ENCODE measurements around the gene PPP2R2D. TPM values are rescaled to one million over a fixed set of nuclear protein-coding genes. Genes with fewer than 3 reads are reported as not detected.

The PPP2R2D gene
- total RNA-seq, 1 donor from 2014 or later, result 34.0 TPM

DNA sequence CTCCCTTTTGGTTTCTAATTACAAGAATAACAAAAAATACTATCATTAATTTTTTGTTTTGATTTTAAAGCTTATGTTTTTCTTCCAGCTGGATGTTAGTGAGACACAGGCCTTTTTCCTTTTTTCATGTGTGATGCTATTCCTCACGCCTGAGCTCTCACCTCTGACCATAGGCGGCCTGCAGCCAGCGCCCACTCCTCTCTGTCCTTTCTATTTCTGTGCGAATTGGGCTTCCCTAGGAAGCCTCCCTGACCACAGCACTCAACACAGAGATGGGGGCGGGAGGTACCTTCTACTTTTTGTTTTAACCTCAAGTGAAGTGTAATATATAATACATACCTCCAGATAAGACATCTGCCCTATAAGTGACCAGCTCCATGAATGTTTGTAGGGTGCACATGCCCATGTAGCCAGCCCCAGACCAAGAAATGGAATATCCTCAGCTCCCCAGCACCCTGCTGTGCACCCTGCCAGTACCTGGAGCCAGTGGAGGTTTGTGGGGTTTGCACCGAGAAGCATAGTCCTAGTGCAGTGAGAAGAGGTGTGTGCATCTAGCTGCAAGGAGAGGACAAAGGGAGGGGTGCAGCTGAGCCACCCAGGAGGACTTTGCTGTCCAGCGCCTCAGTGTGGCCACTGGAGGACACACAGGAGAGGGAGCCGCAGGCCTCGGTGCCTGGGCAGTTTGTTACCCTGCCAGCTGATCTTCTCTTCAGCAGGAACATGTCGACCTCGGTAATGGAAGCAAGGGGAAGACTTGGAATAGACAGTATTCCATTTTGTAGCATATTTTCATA, 42.4 kb downstream of the PPP2R2D start:
- Mint-ChIP-seq H3K27ac (peak overlapping the region; percentile 25), H3K4me3 (no peak overlapping the region), H3K36me3 (peaks cover 55% of the 10 kb centered on the region), H3K9me3 (no peaks in the 10 kb centered on the region), H3K4me1 (peaks cover 2% of the 10 kb centered on the region), H3K27me3 (ENCODE audit: low read depth) (no peaks in the 10 kb centered on the region)
- TF ChIP-seq, protein P1, sequence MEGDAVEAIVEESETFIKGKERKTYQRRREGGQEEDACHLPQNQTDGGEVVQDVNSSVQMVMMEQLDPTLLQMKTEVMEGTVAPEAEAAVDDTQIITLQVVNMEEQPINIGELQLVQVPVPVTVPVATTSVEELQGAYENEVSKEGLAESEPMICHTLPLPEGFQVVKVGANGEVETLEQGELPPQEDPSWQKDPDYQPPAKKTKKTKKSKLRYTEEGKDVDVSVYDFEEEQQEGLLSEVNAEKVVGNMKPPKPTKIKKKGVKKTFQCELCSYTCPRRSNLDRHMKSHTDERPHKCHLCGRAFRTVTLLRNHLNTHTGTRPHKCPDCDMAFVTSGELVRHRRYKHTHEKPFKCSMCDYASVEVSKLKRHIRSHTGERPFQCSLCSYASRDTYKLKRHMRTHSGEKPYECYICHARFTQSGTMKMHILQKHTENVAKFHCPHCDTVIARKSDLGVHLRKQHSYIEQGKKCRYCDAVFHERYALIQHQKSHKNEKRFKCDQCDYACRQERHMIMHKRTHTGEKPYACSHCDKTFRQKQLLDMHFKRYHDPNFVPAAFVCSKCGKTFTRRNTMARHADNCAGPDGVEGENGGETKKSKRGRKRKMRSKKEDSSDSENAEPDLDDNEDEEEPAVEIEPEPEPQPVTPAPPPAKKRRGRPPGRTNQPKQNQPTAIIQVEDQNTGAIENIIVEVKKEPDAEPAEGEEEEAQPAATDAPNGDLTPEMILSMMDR (IDR thresholded peaks at IDR 0.05; ENCODE audit: unreplicated experiment), result no peak
- DNase-seq (ENCODE audit: low spot score in 2 of 2, unreplicated experiment in 2 of 2), result no peak

DNA sequence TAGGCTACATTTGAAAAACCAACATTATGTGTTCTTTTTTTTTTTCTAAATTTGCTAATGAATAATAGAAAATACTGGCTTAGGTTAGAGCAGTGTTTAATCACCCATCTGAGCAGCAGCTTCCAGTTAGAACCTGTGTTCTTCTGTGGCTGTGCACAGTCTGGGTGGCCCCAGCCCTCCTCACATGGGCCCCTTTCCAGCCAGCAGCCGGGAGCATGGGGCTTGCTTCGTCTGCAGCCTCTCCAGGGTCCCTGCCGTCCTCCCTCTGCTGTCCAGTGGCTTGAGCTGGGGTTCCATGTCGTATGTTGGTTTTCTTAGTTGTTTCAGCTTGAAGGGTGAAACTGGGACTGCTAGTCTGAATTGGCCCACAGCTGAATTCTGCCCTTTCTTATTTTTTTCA, 43.6 kb downstream of the PPP2R2D start:
- Mint-ChIP-seq H3K36me3 (peaks cover 61% of the 10 kb centered on the region), H3K4me1 (peaks cover 2% of the 10 kb centered on the region), H3K4me3 (no peak overlapping the region), H3K27me3 (ENCODE audit: low read depth) (no peaks in the 10 kb centered on the region), H3K27ac (peak overlapping the region; percentile 50), H3K9me3 (no peaks in the 10 kb centered on the region)
- TF ChIP-seq, protein P1 (IDR thresholded peaks at IDR 0.05; ENCODE audit: unreplicated experiment), result no peak
- DNase-seq (ENCODE audit: low spot score in 2 of 2, unreplicated experiment in 2 of 2), result no peak

DNA sequence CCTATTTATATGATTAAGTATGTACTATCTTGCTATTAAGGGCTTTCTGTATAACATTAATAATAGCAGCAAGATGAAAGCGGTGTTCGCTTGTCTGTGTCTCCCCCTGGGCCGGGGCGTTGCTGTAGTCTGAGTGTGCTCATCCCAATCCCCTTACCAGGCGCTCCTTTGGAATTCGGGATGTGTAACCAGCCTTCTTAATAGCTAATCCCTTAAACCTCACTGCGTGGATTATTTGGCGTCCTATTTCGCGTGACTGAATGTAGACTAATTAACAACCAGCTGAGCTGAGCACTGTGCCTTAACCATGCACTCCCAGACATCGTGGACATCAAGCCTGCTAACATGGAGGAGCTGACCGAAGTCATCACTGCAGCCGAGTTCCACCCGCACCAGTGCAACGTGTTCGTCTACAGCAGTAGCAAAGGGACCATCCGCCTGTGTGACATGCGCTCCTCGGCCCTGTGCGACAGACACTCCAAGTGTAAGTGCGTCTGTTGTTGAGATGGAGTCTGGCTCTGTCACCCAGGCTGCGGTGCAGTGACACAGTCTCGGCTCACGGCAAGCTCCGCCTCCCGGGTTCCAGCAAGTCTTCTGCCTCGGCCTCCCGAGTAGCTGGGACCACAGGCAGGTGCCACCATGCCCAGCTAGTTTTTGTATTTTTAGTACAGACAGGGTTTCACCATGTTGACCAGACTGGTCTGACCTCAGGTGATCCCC, 44.3 kb downstream of the PPP2R2D start:
- Mint-ChIP-seq H3K27ac (no peak overlapping the region), H3K9me3 (no peaks in the 10 kb centered on the region), H3K4me3 (no peak overlapping the region), H3K4me1 (peaks cover 2% of the 10 kb centered on the region), H3K36me3 (peaks cover 61% of the 10 kb centered on the region), H3K27me3 (ENCODE audit: low read depth) (no peaks in the 10 kb centered on the region)
- no peak for DNase-seq (ENCODE audit: low spot score in 2 of 2, unreplicated experiment in 2 of 2)
- TF ChIP-seq, protein P1 (IDR thresholded peaks at IDR 0.05; ENCODE audit: unreplicated experiment), result no peak

DNA sequence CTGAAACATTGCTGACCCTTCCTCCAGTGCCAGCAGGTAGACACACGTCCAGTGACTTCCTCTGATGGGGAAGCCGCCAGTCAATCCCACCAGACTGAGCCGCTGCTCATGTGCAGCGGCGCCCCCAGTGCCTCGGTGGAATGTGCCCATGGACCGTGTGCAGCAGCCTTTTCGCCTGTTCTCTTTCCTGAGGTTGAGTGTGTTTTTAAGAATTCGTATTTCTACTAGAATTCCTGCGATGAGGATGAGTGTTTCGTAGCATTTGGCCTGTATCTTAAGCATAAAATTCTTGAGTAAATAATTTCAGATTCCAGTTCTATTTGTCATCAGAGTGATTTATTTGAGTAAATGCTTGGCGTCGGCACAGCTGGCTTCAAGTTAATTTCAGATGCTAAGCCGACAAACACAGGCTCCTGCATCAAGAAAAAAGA, 45.5 kb downstream of the PPP2R2D start:
- no peak for DNase-seq (ENCODE audit: low spot score in 2 of 2, unreplicated experiment in 2 of 2)
- Mint-ChIP-seq H3K36me3 (peaks cover 59% of the 10 kb centered on the region), H3K4me1 (peaks cover 2% of the 10 kb centered on the region), H3K9me3 (no peaks in the 10 kb centered on the region), H3K27ac (no peak overlapping the region), H3K27me3 (ENCODE audit: low read depth) (no peaks in the 10 kb centered on the region), H3K4me3 (no peak overlapping the region)
- TF ChIP-seq, protein P1 (IDR thresholded peaks at IDR 0.05; ENCODE audit: unreplicated experiment), result no peak

DNA sequence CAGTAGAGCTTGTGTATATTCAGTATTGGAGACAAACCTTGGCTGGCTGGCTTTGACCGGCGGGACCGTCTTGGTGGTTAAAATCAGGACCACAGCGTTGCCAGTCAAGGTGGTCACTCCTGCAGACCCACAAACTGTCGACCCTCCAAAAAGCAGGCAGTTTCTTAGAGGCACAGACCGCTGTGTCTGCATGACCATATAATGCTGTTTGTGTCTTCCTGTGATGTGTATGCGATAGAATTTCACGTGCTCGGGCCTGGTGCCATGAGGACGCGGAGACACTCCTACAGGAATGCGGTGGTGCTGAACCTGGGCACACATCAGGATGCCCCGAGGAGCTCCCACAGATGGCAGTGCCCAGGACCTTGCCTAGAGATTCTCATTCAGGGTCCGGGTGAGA, 46.1 kb downstream of the PPP2R2D start:
- Mint-ChIP-seq H3K27ac (no peak overlapping the region), H3K27me3 (ENCODE audit: low read depth) (no peaks in the 10 kb centered on the region), H3K9me3 (no peaks in the 10 kb centered on the region), H3K4me3 (no peak overlapping the region), H3K4me1 (peaks cover 2% of the 10 kb centered on the region), H3K36me3 (peaks cover 56% of the 10 kb centered on the region)
- TF ChIP-seq, protein P1 (IDR thresholded peaks at IDR 0.05; ENCODE audit: unreplicated experiment), result no peak
- no peak for DNase-seq (ENCODE audit: low spot score in 2 of 2, unreplicated experiment in 2 of 2)
